GM19240 (cell line): Measurements from ENCODE around the gene STIM1.
"Not testable (repeated sequence)": the region's sequence is repeated elsewhere in the genome, so short reads cannot be mapped to it uniquely, and the experiment has no call there.

ENCODE experiments used
- DNase-seq: peaks from one replicate; pipeline ENCODE4 v3.0.0; 2011; ENCODE audit warnings: low spot score; ENCODE audit not compliant: insufficient read length

The STIM1 gene

GRCh38 chr11:4018641-4019040 lies 163.2 kb downstream of the STIM1 start:
- no peak for DNase-seq

DNA sequence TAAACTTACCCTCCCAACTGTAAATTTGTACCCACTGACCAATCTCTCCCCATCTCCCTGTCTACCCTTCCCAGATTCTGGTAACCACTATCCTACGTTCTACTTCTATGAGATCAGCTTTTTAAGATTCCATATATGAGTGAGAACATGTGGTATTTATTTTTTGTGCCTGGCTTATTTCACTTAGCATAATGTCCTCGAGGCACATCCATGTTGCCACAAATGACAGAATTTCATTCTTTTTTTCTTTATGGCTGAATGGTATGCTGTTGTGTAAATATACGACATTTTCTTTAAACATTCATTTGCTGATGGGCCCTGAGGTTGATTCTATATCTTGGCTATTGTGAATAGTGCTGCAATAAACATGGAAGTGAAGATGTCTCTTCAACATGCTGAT lies 164.4 kb downstream of the STIM1 start:
- no peak for DNase-seq

DNA sequence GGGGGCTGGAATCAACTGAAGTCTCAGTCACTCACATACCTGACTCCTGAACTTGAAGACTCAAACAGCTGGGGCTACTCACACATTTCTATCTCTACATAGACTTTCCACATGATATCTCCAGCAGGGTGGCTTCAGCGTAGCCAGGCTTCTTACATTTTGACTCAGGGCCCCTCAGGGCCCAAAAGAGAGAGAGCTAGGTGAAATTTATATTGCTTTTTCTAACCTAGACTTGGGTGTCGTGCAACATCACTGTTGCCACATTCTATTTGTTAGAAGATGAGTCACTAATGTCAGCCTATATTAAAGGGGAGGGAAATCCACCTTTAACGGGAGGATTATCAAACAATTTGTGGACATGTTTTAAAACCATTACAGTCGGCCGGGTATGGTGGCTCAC lies 167.2 kb downstream of the STIM1 start:
- no peak for DNase-seq

- no peak for DNase-seq
Observed at GRCh38 chr11:4025248-4025966, 169.9 kb downstream of the STIM1 start.

GRCh38 chr11:4025967-4026324 lies 170.5 kb downstream of the STIM1 start:
- DNase-seq, result no peak

- no peak for DNase-seq
Observed at GRCh38 chr11:4026389-4026788, 170.9 kb downstream of the STIM1 start.

DNA sequence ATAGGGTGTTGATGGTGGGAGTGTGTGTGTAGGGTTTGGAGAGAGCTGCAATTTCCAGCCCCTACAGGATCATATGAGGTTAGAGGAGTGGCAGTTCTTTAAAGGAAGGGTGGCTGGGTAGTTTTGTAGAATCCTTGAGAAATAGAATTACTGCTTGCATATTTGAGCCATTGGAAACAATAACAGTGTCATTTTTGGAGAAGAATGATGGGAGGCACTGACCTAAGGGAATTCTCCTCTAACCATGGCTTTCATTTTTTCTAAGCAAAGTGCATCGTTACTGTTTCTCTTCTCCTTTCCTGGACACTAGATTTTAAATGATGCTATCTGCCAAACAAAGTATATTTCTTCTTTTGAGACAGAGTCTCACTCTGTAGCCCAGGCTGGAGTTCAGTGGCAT lies 172.3 kb downstream of the STIM1 start:
- DNase-seq, result no peak

GRCh38 chr11:4030197-4030596 lies 174.7 kb downstream of the STIM1 start:
- DNase-seq, result no peak

DNA sequence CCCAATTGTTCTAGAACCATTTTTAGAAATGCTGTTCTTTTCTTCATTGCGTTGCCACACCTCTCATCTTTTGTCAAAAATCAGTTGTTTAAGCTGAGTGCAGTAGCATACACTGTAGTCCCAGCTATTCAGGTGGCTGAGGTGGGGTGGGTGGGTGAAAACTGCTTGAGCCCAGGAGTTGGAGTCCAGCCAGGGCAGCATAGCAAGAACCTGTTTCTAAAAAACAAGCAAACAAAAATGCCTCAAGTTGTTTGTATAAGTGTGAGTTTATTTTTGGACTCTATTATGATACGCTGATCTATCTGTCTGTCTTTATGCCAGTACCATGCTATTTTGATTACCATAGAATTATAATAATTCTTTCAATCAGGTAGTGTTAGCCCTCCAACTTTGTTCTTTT lies 176.6 kb downstream of the STIM1 start:
- no peak for DNase-seq

GRCh38 chr11:4035985-4036384 lies 180.5 kb downstream of the STIM1 start:
- DNase-seq, result no peak

DNA sequence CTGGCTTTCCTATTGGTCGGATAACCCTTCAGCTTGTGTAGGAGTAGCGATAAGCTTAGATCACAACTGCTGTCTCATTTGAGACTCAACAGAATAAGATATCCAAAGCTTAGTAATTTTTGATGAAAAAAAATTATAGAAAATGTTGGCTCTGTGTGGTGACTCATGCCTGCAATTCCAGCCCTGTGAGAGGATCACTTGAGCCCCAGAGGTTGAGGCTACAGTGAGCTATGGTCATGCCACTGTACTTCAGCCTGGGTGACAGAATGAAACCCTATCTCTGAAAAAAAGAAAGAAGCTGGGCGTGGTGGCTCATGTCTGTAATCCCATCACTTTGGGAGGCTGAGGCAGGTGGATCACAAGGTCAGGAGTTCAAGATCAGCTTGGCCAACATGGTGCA lies 183.5 kb downstream of the STIM1 start:
- no peak for DNase-seq

- DNase-seq, result no peak
Observed at GRCh38 chr11:4040461-4040860, 185.0 kb downstream of the STIM1 start.

GRCh38 chr11:4041731-4042391 lies 186.4 kb downstream of the STIM1 start:
- no peak for DNase-seq

GRCh38 chr11:4044976-4045646 lies 189.6 kb downstream of the STIM1 start:
- DNase-seq, result no peak

DNA sequence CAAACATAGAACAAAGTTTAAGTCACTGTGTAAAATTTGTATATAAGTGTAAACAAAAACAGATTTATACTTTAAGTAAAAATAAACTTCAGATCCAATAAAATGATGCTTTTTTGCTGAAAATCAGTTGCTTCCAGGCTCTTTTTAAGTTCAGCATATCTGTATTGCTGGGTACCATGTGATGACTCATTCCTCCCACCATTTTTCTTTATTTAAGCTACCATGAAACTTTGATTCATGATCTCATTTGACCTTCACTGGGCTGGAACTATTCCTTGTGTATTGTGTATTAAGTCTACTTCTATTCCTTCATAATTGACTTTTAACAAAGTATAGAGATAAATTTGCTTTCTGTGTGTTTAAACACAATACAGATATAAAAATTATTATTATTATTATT lies 192.9 kb downstream of the STIM1 start:
- DNase-seq, result no peak

GRCh38 chr11:4049006-4049405 lies 193.5 kb downstream of the STIM1 start:
- no peak for DNase-seq

GRCh38 chr11:4050138-4050537 lies 194.7 kb downstream of the STIM1 start:
- no peak for DNase-seq

DNA sequence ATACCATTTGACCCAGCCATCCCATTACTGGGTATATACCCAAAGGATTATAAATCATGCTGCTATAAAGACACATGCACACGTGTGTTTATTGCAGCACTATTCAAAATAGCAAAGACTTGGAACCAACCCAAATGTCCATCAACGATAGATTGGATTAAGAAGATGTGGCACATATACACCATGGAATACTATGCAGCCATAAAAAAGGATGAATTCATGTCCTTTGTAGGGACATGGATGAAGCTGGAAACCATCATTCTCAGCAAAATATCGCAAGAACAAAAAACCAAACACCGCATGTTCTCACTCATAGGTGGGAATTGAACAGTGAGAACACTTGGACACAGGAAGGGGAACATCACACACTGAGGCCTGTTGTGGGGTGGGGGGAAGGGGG lies 197.7 kb downstream of the STIM1 start:
- not testable (repeated sequence) for DNase-seq

GRCh38 chr11:4054643-4055042 lies 199.2 kb downstream of the STIM1 start:
- no peak for DNase-seq

- DNase-seq, result no peak
Observed at GRCh38 chr11:4059424-4059823, 204.0 kb downstream of the STIM1 start.

GRCh38 chr11:4060182-4060923 lies 204.9 kb downstream of the STIM1 start:
- no peak for DNase-seq

- no peak for DNase-seq
Observed at GRCh38 chr11:4061700-4062099, 206.2 kb downstream of the STIM1 start.
